MCF 10A (cell line): ENCODE results near the gene ELAPOR1. TPM values are rescaled to one million over a fixed set of nuclear protein-coding genes. Genes with fewer than 3 reads are reported as not detected.

Experiments
- BruUV-seq: library from RNA; stranded (reverse); fragments of 400-500 nt; replicated peaks from 2 replicates; lab custom pipeline; 2021; lab: Mats Ljungman, UMichigan
- CTCF ChIA-PET: fragments of 300-600 bp; sonication (Branson Sonifier 250); formaldehyde crosslinking; extraction: SDS; loops from one replicate; lab custom pipeline; 2021; ENCODE audit warnings: antibody characterized with exemption, inconsistent platforms; lab: Yijun Ruan, JAX
- POLR2A ChIA-PET: fragments of 300-600, 350-650 bp; sonication (Branson Sonifier 250); formaldehyde crosslinking; extraction: SDS; loops from one replicate; lab custom pipeline; 2020; ENCODE audit warnings: antibody characterized with exemption, inconsistent platforms; lab: Yijun Ruan, JAX
- DNase-seq: peaks from one replicate; pipeline ENCODE4 v3.0.0-alpha.2; 2018; ENCODE audit not compliant: unreplicated experiment
- H3K27ac Mint-ChIP-seq: one replicate; pipeline ENCODE4 v1.8.0; 2022; ENCODE audit warnings: mild to moderate bottlenecking, low read depth, mixed read lengths; ENCODE audit not compliant: unreplicated experiment
- H3K27me3 Mint-ChIP-seq: one replicate; pipeline ENCODE4 v1.8.0; 2022; ENCODE audit warnings: mixed read lengths; ENCODE audit not compliant: insufficient read depth, unreplicated experiment
- H3K36me3 Mint-ChIP-seq: one replicate; pipeline ENCODE4 v1.8.0; 2022; ENCODE audit warnings: mild to moderate bottlenecking, moderate library complexity, mixed read lengths; ENCODE audit not compliant: insufficient read depth, unreplicated experiment
- H3K4me1 Mint-ChIP-seq: one replicate; pipeline ENCODE4 v1.8.0; 2022; ENCODE audit warnings: mixed read lengths; ENCODE audit not compliant: insufficient read depth, unreplicated experiment
- H3K4me3 Mint-ChIP-seq: one replicate; pipeline ENCODE4 v1.8.0; 2022; ENCODE audit warnings: mild to moderate bottlenecking, moderate library complexity, mixed read lengths; ENCODE audit not compliant: unreplicated experiment
- H3K9me3 Mint-ChIP-seq: one replicate; pipeline ENCODE4 v1.8.0; 2022; ENCODE audit warnings: mixed read lengths; ENCODE audit not compliant: unreplicated experiment
- intact Hi-C: fragments of 100-400 bp; cut with micrococcal nuclease; formaldehyde crosslinking; loops from 2 replicates; pipeline ENCODE4 v1.14.1; 2022
- total RNA-seq: library from RNA; stranded (reverse); gene quantifications from 2 replicates; pipeline ENCODE4 v1.2.3, GENCODE V29; 2022
- TF ChIP-seq, protein P1 (sequence below): fragments of 200-600 bp; IDR thresholded peaks from one replicate; pipeline ENCODE4 v1.8.0; 2022; ENCODE audit warnings: antibody characterized with exemption, mild to moderate bottlenecking; ENCODE audit not compliant: unreplicated experiment

The ELAPOR1 gene
- total RNA-seq, 1 experiment from 2014 or later, result 0.58 TPM

DNA sequence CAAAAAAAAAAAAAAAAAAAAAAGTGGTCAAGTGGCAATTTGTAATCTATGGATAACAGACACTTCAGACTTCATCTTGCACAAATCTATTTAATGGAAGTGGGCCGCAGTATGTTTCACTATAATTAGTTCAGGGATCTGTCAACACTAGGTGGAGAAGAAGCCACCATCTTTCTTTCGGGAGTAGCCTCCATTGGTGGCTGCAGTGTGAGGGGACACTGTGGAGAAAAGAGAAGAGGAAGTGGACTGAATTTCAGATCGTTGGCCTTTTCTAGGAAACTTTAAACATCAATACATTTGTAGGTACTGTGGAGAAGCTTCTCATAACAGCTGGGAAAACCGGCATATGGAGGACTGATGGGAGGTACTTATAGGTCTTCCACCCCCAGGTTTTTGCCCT is 8.0 kb upstream of the ELAPOR1 start:
- DNase-seq, result no peak
- Mint-ChIP-seq H3K27ac (no peak overlapping the region), H3K9me3 (no peaks in the 10 kb centered on the region), H3K27me3 (no peaks in the 10 kb centered on the region), H3K4me3 (no peak overlapping the region), H3K36me3 (peaks cover 22% of the 10 kb centered on the region), H3K4me1 (peaks cover 7% of the 10 kb centered on the region)
- TF ChIP-seq, protein P1, sequence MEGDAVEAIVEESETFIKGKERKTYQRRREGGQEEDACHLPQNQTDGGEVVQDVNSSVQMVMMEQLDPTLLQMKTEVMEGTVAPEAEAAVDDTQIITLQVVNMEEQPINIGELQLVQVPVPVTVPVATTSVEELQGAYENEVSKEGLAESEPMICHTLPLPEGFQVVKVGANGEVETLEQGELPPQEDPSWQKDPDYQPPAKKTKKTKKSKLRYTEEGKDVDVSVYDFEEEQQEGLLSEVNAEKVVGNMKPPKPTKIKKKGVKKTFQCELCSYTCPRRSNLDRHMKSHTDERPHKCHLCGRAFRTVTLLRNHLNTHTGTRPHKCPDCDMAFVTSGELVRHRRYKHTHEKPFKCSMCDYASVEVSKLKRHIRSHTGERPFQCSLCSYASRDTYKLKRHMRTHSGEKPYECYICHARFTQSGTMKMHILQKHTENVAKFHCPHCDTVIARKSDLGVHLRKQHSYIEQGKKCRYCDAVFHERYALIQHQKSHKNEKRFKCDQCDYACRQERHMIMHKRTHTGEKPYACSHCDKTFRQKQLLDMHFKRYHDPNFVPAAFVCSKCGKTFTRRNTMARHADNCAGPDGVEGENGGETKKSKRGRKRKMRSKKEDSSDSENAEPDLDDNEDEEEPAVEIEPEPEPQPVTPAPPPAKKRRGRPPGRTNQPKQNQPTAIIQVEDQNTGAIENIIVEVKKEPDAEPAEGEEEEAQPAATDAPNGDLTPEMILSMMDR, result no peak
- ChIA-PET POLR2A (no interaction called here), CTCF (no interaction called here)
- intact Hi-C loops, result no loop called here
- no TSS peak for BruUV-seq

DNA sequence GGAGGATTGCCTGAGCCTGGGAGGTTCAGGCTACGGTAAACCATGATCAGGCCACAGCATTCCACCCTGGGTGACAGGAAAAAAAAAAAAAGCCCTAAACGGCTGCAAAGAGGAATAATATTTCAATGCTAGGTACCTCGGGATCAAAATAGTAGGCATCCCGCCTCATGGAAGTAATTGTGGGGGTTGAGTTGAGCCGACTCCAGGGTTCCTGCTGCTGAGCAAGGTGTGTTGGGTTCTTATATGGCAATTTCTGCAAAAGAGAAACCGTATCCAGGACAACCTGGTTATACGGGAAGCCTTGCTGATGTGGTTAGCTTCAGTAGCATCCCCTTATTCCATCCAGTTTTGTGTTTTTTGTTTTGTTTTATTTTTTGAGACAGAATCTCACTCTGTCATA is 6.1 kb upstream of the ELAPOR1 start:
- intact Hi-C loops, result no loop called here
- no peaks in the 10 kb centered on the region for H3K9me3 Mint-ChIP-seq
- TF ChIP-seq, protein P1, result no peak
- POLR2A ChIA-PET, result interaction anchor here (0.6 to 2.9 kb wide), 4 partner anchors 8 to 89 kb away, joined by 3 to 16 read pairs (median 3); partner anchors contain the start of gene WDR47
- H3K27me3 Mint-ChIP-seq, result peaks cover 5% of the 10 kb centered on the region
- H3K36me3 Mint-ChIP-seq, result peaks cover 11% of the 10 kb centered on the region
- peaks cover 16% of the 10 kb centered on the region for H3K4me1 Mint-ChIP-seq
- BruUV-seq, result no TSS peak
- CTCF ChIA-PET, result interaction anchor here (0.6 to 0.8 kb wide), 3 partner anchors 27 to 397 kb away, joined by 3 to 4 read pairs (median 3); partner anchors contain the start of gene CYB561D1
- no peak overlapping the region for H3K4me3 Mint-ChIP-seq
- DNase-seq, result no peak
- H3K27ac Mint-ChIP-seq, result no peak overlapping the region

DNA sequence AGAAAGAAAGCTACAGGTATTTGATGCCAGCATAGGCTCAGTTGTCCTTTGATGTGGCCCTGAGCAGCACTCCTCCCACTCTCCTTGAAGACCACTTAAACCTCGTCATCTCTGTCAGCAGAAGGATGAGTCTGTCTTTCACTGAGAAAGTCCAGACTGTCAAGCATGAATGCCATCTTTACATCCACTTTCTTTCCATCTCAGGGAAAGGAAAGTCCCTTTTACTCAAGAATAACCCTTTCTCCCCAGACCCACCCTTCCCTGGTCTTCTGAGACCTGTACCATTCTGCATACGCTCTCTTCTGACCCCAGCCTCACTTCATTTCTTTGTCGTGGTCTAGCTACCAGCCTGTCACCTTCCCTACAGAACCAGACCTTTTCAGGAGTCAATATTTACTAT is 4.0 kb upstream of the ELAPOR1 start:
- ChIA-PET POLR2A (interaction anchor here (0.6 to 2.9 kb wide), 2 partner anchors 10 to 19 kb away, joined by 3 to 16 read pairs; no protein-coding TSS in a partner anchor), CTCF (interaction anchor here (0.6 to 2.7 kb wide), 7 partner anchors 8 to 289 kb away, joined by 3 to 19 read pairs (median 3); no protein-coding TSS in a partner anchor)
- H3K4me1 Mint-ChIP-seq, result peaks cover 10% of the 10 kb centered on the region
- no peak overlapping the region for H3K27ac Mint-ChIP-seq
- no peak for DNase-seq
- no TSS peak for BruUV-seq
- peaks cover 6% of the 10 kb centered on the region for H3K36me3 Mint-ChIP-seq
- intact Hi-C loops, result loop anchor here (10.0 kb wide), 2 partner anchors 285 to 1325 kb away; partner anchors contain the start of gene SORT1
- H3K27me3 Mint-ChIP-seq, result peaks cover 26% of the 10 kb centered on the region
- H3K4me3 Mint-ChIP-seq, result no peak overlapping the region
- TF ChIP-seq, protein P1, result no peak
- no peaks in the 10 kb centered on the region for H3K9me3 Mint-ChIP-seq

DNA sequence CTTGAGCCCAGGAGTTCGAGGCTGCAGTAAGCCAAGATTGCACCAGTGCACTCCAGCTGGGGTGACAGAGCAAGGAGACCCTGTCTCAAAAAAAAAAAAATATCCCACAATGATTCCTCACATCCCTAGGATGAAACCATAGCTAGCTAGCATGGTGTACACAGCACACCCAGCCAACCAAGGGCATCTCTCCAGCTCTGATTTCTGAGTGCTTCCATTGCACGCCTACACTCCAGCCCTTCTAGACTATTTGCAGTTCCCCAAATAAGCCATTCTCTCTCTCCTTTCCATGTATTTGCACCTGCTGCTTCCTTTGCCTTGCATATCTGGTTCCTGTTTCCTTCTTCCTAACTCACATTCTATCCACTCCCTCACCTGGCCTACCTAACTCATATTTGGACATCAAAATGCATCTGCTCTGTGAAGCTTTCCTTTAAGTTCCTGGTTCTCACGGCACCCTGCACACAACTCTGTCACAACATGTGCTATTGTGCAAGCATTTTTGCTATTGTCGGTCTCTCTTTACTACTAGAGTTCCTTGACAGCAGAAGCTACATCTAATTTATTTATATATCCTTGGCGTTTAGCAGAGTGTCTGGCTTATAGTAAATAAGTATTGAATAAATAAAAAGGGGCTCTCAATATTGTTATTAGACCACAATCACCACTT is 2.4 kb upstream of the ELAPOR1 start:
- no TSS peak for BruUV-seq
- TF ChIP-seq, protein P1, result no peak
- H3K27ac Mint-ChIP-seq, result no peak overlapping the region
- ChIA-PET POLR2A (interaction anchor here (0.6 to 2.3 kb wide), 8 partner anchors 11 to 1467 kb away, joined by 3 to 23 read pairs (median 3); no protein-coding TSS in a partner anchor), CTCF (interaction anchor here (0.6 to 3.4 kb wide), 29 partner anchors 8 to 289 kb away, joined by 3 to 19 read pairs (median 4); partner anchors contain the start of gene CLCC1)
- intact Hi-C loops, result loop anchor here (1.0 to 10.0 kb wide), 9 partner anchors 81 to 1327 kb away; partner anchors contain the start of genes CLCC1, PRPF38B and SORT1
- H3K9me3 Mint-ChIP-seq, result no peaks in the 10 kb centered on the region
- peak; percentile 40 for DNase-seq
- H3K4me3 Mint-ChIP-seq, result no peak overlapping the region
- peaks cover 6% of the 10 kb centered on the region for H3K36me3 Mint-ChIP-seq
- H3K27me3 Mint-ChIP-seq, result peaks cover 29% of the 10 kb centered on the region
- H3K4me1 Mint-ChIP-seq, result peaks cover 9% of the 10 kb centered on the region
